ENCODE data around the gene CADM1.

CADM1 gene

DNA sequence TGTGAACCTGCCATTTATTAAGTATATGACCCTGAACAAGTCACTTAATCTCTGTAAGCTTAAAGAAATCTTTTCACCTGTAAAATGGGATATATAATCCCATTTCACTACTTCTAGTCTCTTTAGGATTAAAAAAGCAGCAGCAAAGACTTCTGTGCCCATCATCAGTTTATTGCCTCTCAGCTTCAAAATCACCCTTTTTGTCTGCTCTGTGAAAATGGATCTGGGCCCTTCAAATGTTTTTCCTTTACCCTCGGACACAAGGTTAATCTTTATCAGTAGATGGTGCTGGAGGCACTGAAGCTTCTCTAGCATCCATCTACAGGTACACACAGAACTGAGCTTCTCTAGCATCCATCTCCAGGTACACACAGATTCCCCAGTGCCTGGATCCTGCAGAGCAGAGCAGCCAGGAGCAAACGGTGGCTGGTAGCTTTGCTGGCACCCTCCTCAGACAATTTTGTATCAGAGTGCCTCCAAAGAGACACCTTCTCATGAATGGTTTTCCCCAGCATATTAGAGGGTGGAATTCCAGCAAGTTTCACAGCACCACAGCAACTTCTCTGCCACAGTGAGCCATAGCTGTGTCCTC, 56.8 kb downstream of the CADM1 start:
- H3K4me1 ChIP-seq (ENCODE audit: control insufficient read depth, insufficient read depth, low read length), result no peaks in the 10 kb centered on the region
- no peak overlapping the region for H3K9ac ChIP-seq (ENCODE audit: low read length)
- H3K27me3 ChIP-seq (ENCODE audit: control insufficient read depth, insufficient read depth, low read length), result no peaks in the 10 kb centered on the region
- H3K36me3 ChIP-seq (ENCODE audit: control insufficient read depth, insufficient read depth, low read length), result no peaks in the 10 kb centered on the region
- no peak overlapping the region for H3K4me3 ChIP-seq (ENCODE audit: low read length)
- no peak overlapping the region for H3K27ac ChIP-seq (ENCODE audit: low read depth, low read length)

GRCh38 chr11:115446214-115446613, 58.0 kb downstream of the CADM1 start:
- H3K27me3 ChIP-seq (ENCODE audit: control insufficient read depth, insufficient read depth, low read length), result no peaks in the 10 kb centered on the region
- no peaks in the 10 kb centered on the region for H3K36me3 ChIP-seq (ENCODE audit: control insufficient read depth, insufficient read depth, low read length)
- no peaks in the 10 kb centered on the region for H3K4me1 ChIP-seq (ENCODE audit: control insufficient read depth, insufficient read depth, low read length)
- H3K27ac ChIP-seq (ENCODE audit: low read depth, low read length), result no peak overlapping the region
- H3K4me3 ChIP-seq (ENCODE audit: low read length), result no peak overlapping the region
- no peak overlapping the region for H3K9ac ChIP-seq (ENCODE audit: low read length)

DNA sequence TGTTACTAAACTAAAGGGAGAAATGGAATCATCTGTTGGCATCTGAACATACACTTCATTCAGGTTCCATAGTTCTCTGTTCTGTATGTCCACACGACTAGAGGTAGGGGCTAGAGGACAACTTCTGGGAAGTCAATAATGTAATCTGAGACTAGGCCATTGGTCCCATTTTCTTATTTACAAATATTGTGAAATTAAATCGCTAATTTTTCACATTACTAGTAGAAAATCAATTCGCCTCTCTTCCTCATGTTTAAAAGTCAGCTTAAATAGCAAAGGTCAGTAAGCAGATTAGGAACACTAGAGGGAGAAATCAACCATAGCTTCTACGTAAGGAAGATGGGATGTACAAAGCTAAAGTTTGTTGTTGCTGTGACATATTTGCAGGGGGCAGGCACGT, 59.7 kb downstream of the CADM1 start:
- no peaks in the 10 kb centered on the region for H3K4me1 ChIP-seq (ENCODE audit: control insufficient read depth, insufficient read depth, low read length)
- no peak overlapping the region for H3K27ac ChIP-seq (ENCODE audit: low read depth, low read length)
- H3K27me3 ChIP-seq (ENCODE audit: control insufficient read depth, insufficient read depth, low read length), result no peaks in the 10 kb centered on the region
- no peaks in the 10 kb centered on the region for H3K36me3 ChIP-seq (ENCODE audit: control insufficient read depth, insufficient read depth, low read length)
- no peak overlapping the region for H3K4me3 ChIP-seq (ENCODE audit: low read length)
- H3K9ac ChIP-seq (ENCODE audit: low read length), result no peak overlapping the region

DNA sequence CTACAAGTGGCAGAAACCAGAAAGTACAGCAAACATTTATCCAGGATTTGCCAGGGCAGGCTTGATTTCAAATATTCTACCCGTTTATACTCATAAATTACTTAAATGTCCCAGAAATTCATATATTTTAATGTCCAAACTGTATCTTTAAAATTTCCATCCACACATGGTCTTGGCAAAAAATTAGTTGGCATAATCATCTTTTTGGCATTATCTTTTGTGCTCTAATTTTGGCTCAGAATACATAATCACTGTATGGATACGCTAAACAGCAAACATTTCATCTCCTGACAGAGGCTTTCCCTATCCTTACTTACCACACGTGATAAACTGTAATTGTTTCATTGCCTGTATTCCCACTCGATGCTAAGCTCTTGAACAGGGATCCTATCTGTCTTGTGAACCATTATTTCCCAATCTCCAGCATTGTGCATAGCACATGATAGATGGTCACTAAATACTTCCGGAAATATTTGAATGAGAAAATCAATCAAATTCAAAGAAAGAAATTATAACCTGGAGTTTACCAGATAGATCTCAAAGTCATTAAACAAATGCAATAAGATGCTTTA, 64.2 kb downstream of the CADM1 start:
- Histone ChIP-seq H3K36me3 (ENCODE audit: control insufficient read depth, insufficient read depth, low read length) (no peaks in the 10 kb centered on the region), H3K9ac (ENCODE audit: low read length) (no peak overlapping the region), H3K27ac (ENCODE audit: low read depth, low read length) (no peak overlapping the region)

DNA sequence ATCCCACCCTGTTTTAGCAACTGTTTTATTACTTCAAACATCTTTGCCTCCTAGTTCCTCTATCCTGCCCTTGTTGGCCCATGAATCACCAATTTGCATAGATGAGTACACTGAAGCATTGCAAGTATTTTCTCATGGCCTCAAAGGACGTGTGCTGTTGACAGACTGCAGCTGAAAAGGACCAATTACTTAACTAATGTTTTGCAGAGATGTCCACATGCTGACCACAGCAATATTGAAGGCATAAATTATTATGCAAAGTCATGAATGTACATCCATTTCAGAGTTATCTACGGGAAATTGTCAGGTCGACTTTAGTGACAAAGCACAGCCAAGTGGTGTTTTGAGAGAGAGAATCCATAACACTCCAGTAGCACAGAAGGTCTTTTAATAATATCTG, 64.8 kb downstream of the CADM1 start:
- no peaks in the 10 kb centered on the region for H3K27me3 ChIP-seq (ENCODE audit: control insufficient read depth, insufficient read depth, low read length)
- H3K36me3 ChIP-seq (ENCODE audit: control insufficient read depth, insufficient read depth, low read length), result no peaks in the 10 kb centered on the region
- no peak overlapping the region for H3K27ac ChIP-seq (ENCODE audit: low read depth, low read length)
- peaks cover 5% of the 10 kb centered on the region for H3K4me1 ChIP-seq (ENCODE audit: control insufficient read depth, insufficient read depth, low read length)
- H3K4me3 ChIP-seq (ENCODE audit: low read length), result no peak overlapping the region
- no peak overlapping the region for H3K9ac ChIP-seq (ENCODE audit: low read length)

More for the DNA sequence above, 64.2 kb downstream of the CADM1 start:
- H3K27me3 ChIP-seq (ENCODE audit: control insufficient read depth, insufficient read depth, low read length), result no peaks in the 10 kb centered on the region
- H3K4me3 ChIP-seq (ENCODE audit: low read length), result no peak overlapping the region
- peaks cover 5% of the 10 kb centered on the region for H3K4me1 ChIP-seq (ENCODE audit: control insufficient read depth, insufficient read depth, low read length)

DNA sequence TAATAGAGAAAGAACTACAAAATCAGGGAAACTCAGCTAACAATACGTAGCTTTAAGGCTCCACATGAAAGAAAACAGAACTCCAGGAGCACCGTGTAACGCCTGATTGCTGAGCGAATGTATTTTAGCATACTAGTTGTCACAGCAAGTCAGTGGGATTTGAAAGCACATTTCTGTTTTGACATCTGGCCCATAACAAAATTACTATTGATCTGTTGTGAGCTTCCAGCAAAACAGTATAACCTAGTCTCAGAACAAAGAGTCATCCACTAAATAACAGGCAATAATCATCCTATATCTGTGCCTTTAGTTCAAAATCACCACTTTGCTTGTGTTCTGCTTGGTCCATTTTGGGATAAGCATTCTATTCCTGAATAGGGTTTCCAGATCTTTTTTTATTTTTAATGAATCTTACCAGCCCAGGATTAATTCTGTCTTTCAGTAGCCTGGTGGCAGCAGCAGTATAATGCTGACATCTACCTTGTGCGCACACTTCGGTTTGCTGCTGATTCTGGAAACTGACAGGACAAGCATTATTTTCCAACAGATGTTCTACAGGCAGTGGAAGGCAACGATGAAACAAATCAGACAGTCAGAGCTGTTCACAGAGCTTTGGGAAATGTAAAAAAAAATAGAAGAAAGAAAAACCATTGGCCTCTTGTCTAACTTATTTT, 66.2 kb downstream of the CADM1 start:
- H3K36me3 ChIP-seq (ENCODE audit: control insufficient read depth, insufficient read depth, low read length), result no peaks in the 10 kb centered on the region
- no peak overlapping the region for H3K4me3 ChIP-seq (ENCODE audit: low read length)
- H3K9ac ChIP-seq (ENCODE audit: low read length), result no peak overlapping the region
- peaks cover 5% of the 10 kb centered on the region for H3K4me1 ChIP-seq (ENCODE audit: control insufficient read depth, insufficient read depth, low read length)
- no peak overlapping the region for H3K27ac ChIP-seq (ENCODE audit: low read depth, low read length)
- H3K27me3 ChIP-seq (ENCODE audit: control insufficient read depth, insufficient read depth, low read length), result no peaks in the 10 kb centered on the region

GRCh38 chr11:115430345-115430744, 73.9 kb downstream of the CADM1 start:
- no peaks in the 10 kb centered on the region for H3K36me3 ChIP-seq (ENCODE audit: control insufficient read depth, insufficient read depth, low read length)
- H3K4me1 ChIP-seq (ENCODE audit: control insufficient read depth, insufficient read depth, low read length), result no peaks in the 10 kb centered on the region
- H3K9ac ChIP-seq (ENCODE audit: low read length), result no peak overlapping the region
- H3K4me3 ChIP-seq (ENCODE audit: low read length), result no peak overlapping the region
- H3K27ac ChIP-seq (ENCODE audit: low read depth, low read length), result no peak overlapping the region
- no peaks in the 10 kb centered on the region for H3K27me3 ChIP-seq (ENCODE audit: control insufficient read depth, insufficient read depth, low read length)

DNA sequence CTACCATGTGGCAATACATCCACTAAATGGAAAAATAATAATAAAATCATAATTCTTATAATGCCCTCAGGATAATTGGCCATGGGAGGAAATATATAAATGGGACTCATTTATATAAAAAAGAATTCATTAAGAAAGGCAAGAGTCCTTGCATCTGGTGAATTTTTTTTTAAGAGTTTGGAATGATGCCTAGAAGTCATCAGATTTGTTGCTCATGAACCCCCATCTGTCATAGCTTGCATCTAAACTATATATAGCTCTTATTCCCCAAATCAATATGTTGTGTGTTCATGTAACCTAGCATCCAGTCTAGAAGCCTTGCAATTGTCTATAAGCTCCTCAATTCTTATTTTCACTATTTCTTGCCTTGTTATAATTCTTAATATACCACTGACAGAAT, 75.9 kb downstream of the CADM1 start:
- H3K27me3 ChIP-seq (ENCODE audit: control insufficient read depth, insufficient read depth, low read length), result no peaks in the 10 kb centered on the region
- H3K4me1 ChIP-seq (ENCODE audit: control insufficient read depth, insufficient read depth, low read length), result peaks cover 2% of the 10 kb centered on the region
- no peak overlapping the region for H3K9ac ChIP-seq (ENCODE audit: low read length)
- no peaks in the 10 kb centered on the region for H3K36me3 ChIP-seq (ENCODE audit: control insufficient read depth, insufficient read depth, low read length)
- H3K4me3 ChIP-seq (ENCODE audit: low read length), result no peak overlapping the region
- H3K27ac ChIP-seq (ENCODE audit: low read depth, low read length), result no peak overlapping the region

GRCh38 chr11:115425816-115426215, 78.4 kb downstream of the CADM1 start:
- no peak overlapping the region for H3K27ac ChIP-seq (ENCODE audit: low read depth, low read length)
- H3K9ac ChIP-seq (ENCODE audit: low read length), result no peak overlapping the region
- no peaks in the 10 kb centered on the region for H3K36me3 ChIP-seq (ENCODE audit: control insufficient read depth, insufficient read depth, low read length)
- H3K27me3 ChIP-seq (ENCODE audit: control insufficient read depth, insufficient read depth, low read length), result no peaks in the 10 kb centered on the region
- no peak overlapping the region for H3K4me3 ChIP-seq (ENCODE audit: low read length)
- H3K4me1 ChIP-seq (ENCODE audit: control insufficient read depth, insufficient read depth, low read length), result peaks cover 2% of the 10 kb centered on the region

DNA sequence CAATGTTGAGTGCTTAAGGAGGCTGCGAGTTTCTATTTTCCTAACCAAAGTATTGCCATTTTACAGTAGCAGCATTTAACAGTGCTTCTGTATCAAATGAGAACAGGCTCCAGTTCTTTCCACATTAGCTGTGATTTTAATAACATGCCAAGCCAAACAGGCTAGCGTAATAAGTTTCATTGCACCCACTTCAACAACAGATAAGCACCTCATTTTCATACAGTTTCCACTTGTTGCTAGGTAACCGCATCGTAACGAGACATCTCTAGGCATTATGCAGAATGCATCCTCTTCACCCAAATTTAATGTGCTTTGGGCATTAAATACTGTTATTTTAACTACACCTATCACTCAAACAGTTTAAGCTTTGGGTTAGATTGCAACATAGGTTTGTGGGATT, 79.0 kb downstream of the CADM1 start:
- peaks cover 2% of the 10 kb centered on the region for H3K4me1 ChIP-seq (ENCODE audit: control insufficient read depth, insufficient read depth, low read length)
- no peak overlapping the region for H3K9ac ChIP-seq (ENCODE audit: low read length)
- H3K27ac ChIP-seq (ENCODE audit: low read depth, low read length), result no peak overlapping the region
- H3K4me3 ChIP-seq (ENCODE audit: low read length), result no peak overlapping the region
- H3K36me3 ChIP-seq (ENCODE audit: control insufficient read depth, insufficient read depth, low read length), result no peaks in the 10 kb centered on the region
- H3K27me3 ChIP-seq (ENCODE audit: control insufficient read depth, insufficient read depth, low read length), result no peaks in the 10 kb centered on the region

- Histone ChIP-seq H3K9ac (ENCODE audit: low read length) (no peak overlapping the region), H3K27ac (ENCODE audit: low read depth, low read length) (no peak overlapping the region), H3K4me3 (ENCODE audit: low read length) (no peak overlapping the region), H3K36me3 (ENCODE audit: control insufficient read depth, insufficient read depth, low read length) (no peaks in the 10 kb centered on the region), H3K4me1 (ENCODE audit: control insufficient read depth, insufficient read depth, low read length) (peaks cover 2% of the 10 kb centered on the region), H3K27me3 (ENCODE audit: control insufficient read depth, insufficient read depth, low read length) (no peaks in the 10 kb centered on the region)
These were observed 80.3 kb downstream of the CADM1 start for GRCh38 chr11:115423728-115424459.

DNA sequence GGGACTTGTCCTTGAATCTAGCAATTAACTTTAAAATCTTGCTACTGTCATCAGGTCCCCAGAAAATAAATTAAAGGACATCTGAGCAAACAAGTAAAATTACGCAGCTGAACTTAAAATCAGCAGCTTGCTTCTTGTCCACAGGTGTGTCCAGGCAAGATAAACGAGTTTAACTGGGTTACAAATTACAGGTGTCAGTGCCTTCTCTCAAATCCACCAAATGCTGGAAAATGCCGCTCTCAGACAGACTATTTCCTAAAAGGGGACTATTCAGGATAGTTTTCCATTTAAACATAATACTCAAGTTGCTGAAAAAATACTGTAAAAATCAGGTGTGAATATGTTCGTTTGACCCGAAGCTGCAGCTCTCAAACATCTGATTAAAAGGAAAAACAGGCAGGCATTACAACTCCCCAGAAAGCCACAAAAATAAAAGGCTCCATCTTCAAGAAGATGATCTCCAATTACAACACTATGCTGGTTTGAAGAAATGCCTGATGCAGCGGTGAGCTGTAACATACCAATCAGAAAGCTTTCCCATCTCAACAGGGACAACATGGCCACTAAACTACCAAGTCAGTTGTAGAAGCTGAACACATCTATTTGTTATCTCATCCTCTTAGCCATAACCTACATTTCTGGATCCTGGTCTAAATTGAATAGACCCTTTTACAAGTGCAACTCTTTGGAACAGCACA, 82.1 kb downstream of the CADM1 start:
- no peaks in the 10 kb centered on the region for H3K27me3 ChIP-seq (ENCODE audit: control insufficient read depth, insufficient read depth, low read length)

More for the DNA sequence above, 82.1 kb downstream of the CADM1 start:
- H3K4me1 ChIP-seq (ENCODE audit: control insufficient read depth, insufficient read depth, low read length), result peaks cover 2% of the 10 kb centered on the region
- H3K4me3 ChIP-seq (ENCODE audit: low read length), result no peak overlapping the region
- H3K27ac ChIP-seq (ENCODE audit: low read depth, low read length), result no peak overlapping the region
- H3K9ac ChIP-seq (ENCODE audit: low read length), result no peak overlapping the region
- H3K36me3 ChIP-seq (ENCODE audit: control insufficient read depth, insufficient read depth, low read length), result no peaks in the 10 kb centered on the region

Data from rectal smooth muscle tissue (tissue), 1 donor.